Skin of body (tissue), 2 donors: ENCODE data around the gene PDE6G. TPM values are rescaled to one million over a fixed set of nuclear protein-coding genes. Genes with fewer than 3 reads are reported as not detected.
A peak's percentile ranks its signal among the peaks of the same experiment; 100 is the strongest.
"Not testable (repeated sequence)": the region's sequence is repeated elsewhere in the genome, so short reads cannot be mapped to it uniquely, and the experiment has no call there.

Experiments
- DNase-seq: peaks from one replicate; lab custom pipeline; 2025; lab: John Stamatoyannopoulos, UW
- total RNA-seq: library from RNA; depleted of rRNA; stranded (reverse); fragments of >200 nt; gene quantifications from one replicate; pipeline ENCODE4 v1.2.3, GENCODE V29; 2014

The PDE6G gene
- total RNA-seq, 1 donor from 2014 or later = 0.49 TPM

- DNase-seq = no peak
Measured at GRCh38 chr17:81687770-81688541, 31.6 kb upstream of the PDE6G start.

- DNase-seq = no peak
Measured at GRCh38 chr17:81686614-81687013, 30.3 kb upstream of the PDE6G start.

GRCh38 chr17:81685108-81685507 lies 28.8 kb upstream of the PDE6G start:
- no peak for DNase-seq

DNA sequence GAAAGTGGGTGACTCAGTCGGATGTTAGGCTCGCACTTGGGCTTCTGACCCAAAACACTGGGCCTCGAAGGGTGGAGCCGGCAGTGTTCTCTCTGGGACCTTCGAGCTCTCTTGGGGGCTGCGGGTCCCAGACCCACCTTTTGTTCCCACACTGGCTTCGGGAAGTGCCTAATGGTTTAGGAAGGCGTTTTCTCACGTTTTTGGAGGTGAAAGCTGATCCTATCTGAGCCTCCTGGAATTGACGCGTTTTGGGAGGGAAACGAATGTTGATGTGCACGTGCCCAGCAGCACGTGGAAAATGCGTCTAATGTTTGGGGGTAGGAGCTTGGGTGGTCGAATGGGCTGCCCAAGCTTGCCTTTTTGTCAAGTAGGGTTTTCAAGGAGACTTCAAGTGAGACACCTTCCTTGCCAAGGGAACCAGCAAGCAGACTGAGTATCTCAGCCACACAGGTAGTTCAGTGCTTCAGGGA lies 28.1 kb upstream of the PDE6G start:
- DNase-seq = no peak

DNA sequence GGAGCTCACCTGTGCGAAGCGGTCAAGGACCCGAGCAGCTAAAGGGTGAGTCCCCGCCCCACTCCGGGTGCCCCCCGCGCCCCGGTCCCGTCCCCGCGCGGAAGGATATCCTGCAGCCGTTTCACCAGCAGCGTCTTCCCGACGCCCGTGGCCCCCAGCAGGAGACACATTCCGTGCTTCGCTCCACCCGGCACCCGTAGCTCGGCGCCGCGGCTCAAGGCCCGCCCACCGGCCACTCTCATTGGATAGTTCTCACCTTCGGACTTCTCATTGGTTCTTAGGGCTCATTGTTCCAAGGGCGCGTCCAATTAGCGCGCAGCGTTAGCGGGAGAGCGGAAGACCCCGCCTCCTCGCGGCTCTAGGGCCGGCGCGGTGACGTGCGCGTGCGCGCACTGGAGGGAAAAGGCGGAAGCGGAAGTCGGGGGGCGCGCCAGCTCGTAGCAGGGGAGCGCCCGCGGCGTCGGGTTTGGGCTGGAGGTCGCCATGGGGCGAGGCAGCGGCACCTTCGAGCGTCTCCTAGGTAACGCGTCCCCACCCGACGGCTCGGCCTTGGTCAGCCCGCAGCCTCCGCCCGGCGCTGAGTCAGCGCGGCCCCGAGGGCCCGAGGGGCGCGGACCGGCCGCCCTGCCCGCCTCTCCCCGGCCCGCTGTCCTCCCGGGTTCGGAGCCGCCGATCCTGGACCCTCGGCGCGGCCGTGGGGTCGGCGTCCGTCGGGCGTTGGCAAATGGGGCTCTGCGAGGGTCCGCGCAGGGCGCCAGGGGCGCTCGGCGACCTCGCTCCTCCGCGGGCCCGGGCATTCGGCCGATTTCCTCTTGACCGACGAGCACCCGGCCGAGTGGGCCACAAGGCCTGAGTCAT lies 27.5 kb upstream of the PDE6G start, which contains the start of the genes ARL16 and HGS:
TSS of gene ARL16 (minus strand) at position 214 of the 858 bp plus-strand sequence. CDS start at position 170, 44 bp downstream.
TSS of gene HGS (plus strand) at position 428 of the 858 bp plus-strand sequence. CDS start at position 484, 56 bp downstream.
- DNase-seq = peak; percentile 99

DNA sequence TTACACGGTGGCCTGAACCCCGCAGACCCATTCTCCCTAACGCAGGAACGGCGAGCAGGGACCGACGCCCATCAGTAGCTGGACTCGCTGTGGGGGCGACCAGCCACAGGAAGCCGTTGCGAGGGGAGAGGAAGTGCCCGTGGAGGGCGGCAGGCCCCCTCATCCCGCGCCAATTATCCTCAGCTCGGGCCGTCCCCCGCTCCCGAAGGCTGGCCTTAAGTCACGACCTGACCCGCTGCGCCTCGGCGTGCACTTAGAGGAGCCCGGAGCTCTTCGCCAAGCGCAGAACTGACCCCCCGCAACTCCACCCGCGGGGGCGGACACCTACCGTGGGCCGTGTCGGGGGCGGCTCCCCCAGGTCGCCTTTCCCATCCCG lies 26.9 kb upstream of the PDE6G start:
- no peak for DNase-seq

GRCh38 chr17:81682565-81683207 lies 26.3 kb upstream of the PDE6G start:
- no peak for DNase-seq

- DNase-seq = no peak
Measured at GRCh38 chr17:81681672-81682071, 25.3 kb upstream of the PDE6G start.

- DNase-seq = no peak
Measured at GRCh38 chr17:81680150-81680549, 23.8 kb upstream of the PDE6G start.

GRCh38 chr17:81676906-81677305 lies 20.6 kb upstream of the PDE6G start:
- no peak for DNase-seq

- not testable (repeated sequence) for DNase-seq
Measured at GRCh38 chr17:81675515-81676221, 19.3 kb upstream of the PDE6G start.

DNA sequence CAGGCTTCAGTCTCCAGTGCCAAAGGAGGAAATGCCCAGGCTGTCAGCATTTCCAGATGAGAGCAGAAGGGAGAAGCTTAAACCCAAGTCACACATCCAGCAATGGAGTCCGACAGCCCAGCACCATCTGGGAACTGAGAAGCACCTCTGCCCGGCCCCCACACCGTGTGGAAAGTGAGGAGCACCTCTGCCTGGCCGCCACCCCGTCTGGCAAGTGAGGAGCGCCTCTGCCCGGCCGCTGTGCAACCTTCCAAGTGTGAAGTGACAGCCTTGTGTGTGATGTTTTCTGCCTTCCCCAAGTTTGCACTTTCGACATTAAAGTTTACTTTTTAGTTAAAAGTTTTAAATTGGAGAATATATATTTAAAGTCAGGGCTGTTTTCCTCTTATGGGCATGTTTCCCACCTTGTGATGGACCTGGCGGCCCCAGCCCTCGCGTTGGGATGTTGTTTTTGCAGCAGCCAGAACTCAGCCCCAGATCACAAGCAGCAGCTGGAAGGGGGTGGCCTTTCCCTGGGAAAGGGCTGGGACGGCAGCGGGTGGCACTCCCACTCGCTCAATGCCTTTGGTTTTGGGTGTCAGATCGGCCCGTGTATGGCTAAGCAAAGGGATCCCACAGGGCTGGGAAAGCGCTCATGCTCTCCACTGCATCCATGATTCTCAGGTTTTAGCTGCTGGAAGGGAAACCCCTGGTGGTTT lies 17.4 kb upstream of the PDE6G start:
- no peak for DNase-seq

- no peak for DNase-seq
Measured at GRCh38 chr17:81672954-81673353, 16.6 kb upstream of the PDE6G start.

- DNase-seq = no peak
Measured at GRCh38 chr17:81672504-81672903, 16.2 kb upstream of the PDE6G start.

- no peak for DNase-seq
Measured at GRCh38 chr17:81667754-81668153, 11.4 kb upstream of the PDE6G start.

- DNase-seq = peak; percentile 94
Measured at GRCh38 chr17:81666342-81667191, 10.2 kb upstream of the PDE6G start, which contains the start of the genes CCDC137 and OXLD1. CCDC137 (plus strand) TSS chr17:81666737; CDS start chr17:81666767, 30 bp downstream. OXLD1 (minus strand) TSS chr17:81666605; CDS start chr17:81666577, 28 bp downstream.

DNA sequence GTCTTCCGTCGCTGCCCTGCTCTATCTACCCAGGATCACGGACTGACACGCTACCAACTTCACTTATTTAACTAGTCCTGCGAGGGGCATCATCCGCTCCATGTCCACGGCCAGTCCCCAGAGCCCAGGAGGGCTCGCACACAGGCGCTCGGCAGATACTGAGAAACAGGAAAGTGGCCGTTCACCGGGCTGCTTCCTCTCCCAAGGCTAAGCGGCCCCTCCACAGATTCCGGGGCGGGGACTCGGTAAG lies 9.7 kb upstream of the PDE6G start:
- DNase-seq = no peak

GRCh38 chr17:81665205-81666091 lies 9.1 kb upstream of the PDE6G start:
- DNase-seq = no peak

- DNase-seq = no peak
Measured at GRCh38 chr17:81664051-81664470, 7.7 kb upstream of the PDE6G start.
